GM18867 (cell line): Measurements from ENCODE around the gene LCE3E.
"Not testable (repeated sequence)": the region's sequence is repeated elsewhere in the genome, so short reads cannot be mapped to it uniquely, and the experiment has no call there.

ENCODE experiments used
- ATAC-seq: cut with Tn5 transposase; IDR thresholded peaks from one replicate; pipeline ENCODE4 v1.9.1; 2021; ENCODE audit warnings: mild to moderate bottlenecking, moderate library complexity; ENCODE audit not compliant: unreplicated experiment

LCE3E gene

GRCh38 chr1:152566681-152567080 lies at the start of gene LCE3E:
TSS of gene LCE3E (minus strand) at chr1:152566780. CDS start at chr1:152566208, 572 bp downstream.
- no peak for ATAC-seq

GRCh38 chr1:152613511-152613910 lies 46.9 kb upstream of the LCE3E start, which contains the start of gene LCE3B:
TSS of gene LCE3B (plus strand) at chr1:152613811. CDS start at chr1:152613811, 0 bp downstream.
- ATAC-seq = no peak

GRCh38 chr1:152599934-152600333 lies 33.4 kb upstream of the LCE3E start, which contains the start of gene LCE3C:
TSS of gene LCE3C (plus strand) at chr1:152600234. CDS start at chr1:152600732, 498 bp downstream.
- no peak for ATAC-seq

- no peak for ATAC-seq
Observed at GRCh38 chr1:152596986-152597385, 30.4 kb upstream of the LCE3E start.

- no peak for ATAC-seq
Observed at GRCh38 chr1:152585586-152585985, 19.0 kb upstream of the LCE3E start.

GRCh38 chr1:152582647-152583046 lies 16.1 kb upstream of the LCE3E start:
- no peak for ATAC-seq

- no peak for ATAC-seq
Observed at GRCh38 chr1:152580433-152580832, 13.9 kb upstream of the LCE3E start, which contains the start of gene LCE3D. TSS of gene LCE3D (minus strand) at chr1:152580516. CDS start at chr1:152579936, 580 bp downstream.

- ATAC-seq = not testable (repeated sequence)
Observed at GRCh38 chr1:152579526-152579925, 12.9 kb upstream of the LCE3E start.

- ATAC-seq = no peak
Observed at GRCh38 chr1:152577168-152577567, 10.6 kb upstream of the LCE3E start.

GRCh38 chr1:152565535-152566215 lies 905 bp downstream of the LCE3E start:
- no peak for ATAC-seq

- no peak for ATAC-seq
Observed at GRCh38 chr1:152565115-152565514, 1.5 kb downstream of the LCE3E start.

- not testable (repeated sequence) for ATAC-seq
Observed at GRCh38 chr1:152548358-152548757, 18.2 kb downstream of the LCE3E start.

- ATAC-seq = no peak
Observed at GRCh38 chr1:152546704-152547103, 19.9 kb downstream of the LCE3E start.

GRCh38 chr1:152543820-152544219 lies 22.8 kb downstream of the LCE3E start:
- ATAC-seq = no peak

- ATAC-seq = no peak
Observed at GRCh38 chr1:152539901-152540300, 26.7 kb downstream of the LCE3E start.

GRCh38 chr1:152537496-152537895 lies 29.1 kb downstream of the LCE3E start:
- ATAC-seq = no peak

- ATAC-seq = no peak
Observed at GRCh38 chr1:152535774-152536173, 30.8 kb downstream of the LCE3E start.

GRCh38 chr1:152533327-152533938 lies 33.1 kb downstream of the LCE3E start:
- no peak for ATAC-seq

GRCh38 chr1:152525080-152525641 lies 41.4 kb downstream of the LCE3E start:
- ATAC-seq = no peak

GRCh38 chr1:152520561-152521090 lies 46.0 kb downstream of the LCE3E start:
- no peak for ATAC-seq

- no peak for ATAC-seq
Observed at GRCh38 chr1:152519851-152520250, 46.7 kb downstream of the LCE3E start.
